Measurements from ENCODE around the gene IPO4. TPM values are rescaled to one million over a fixed set of nuclear protein-coding genes. Genes with fewer than 3 reads are reported as not detected.

Gene IPO4
- total RNA-seq, 1 experiment from 2014 or later, result 157 TPM

- BruUV-seq (replicated peaks), result no TSS peak
- TF ChIP-seq, protein P1, sequence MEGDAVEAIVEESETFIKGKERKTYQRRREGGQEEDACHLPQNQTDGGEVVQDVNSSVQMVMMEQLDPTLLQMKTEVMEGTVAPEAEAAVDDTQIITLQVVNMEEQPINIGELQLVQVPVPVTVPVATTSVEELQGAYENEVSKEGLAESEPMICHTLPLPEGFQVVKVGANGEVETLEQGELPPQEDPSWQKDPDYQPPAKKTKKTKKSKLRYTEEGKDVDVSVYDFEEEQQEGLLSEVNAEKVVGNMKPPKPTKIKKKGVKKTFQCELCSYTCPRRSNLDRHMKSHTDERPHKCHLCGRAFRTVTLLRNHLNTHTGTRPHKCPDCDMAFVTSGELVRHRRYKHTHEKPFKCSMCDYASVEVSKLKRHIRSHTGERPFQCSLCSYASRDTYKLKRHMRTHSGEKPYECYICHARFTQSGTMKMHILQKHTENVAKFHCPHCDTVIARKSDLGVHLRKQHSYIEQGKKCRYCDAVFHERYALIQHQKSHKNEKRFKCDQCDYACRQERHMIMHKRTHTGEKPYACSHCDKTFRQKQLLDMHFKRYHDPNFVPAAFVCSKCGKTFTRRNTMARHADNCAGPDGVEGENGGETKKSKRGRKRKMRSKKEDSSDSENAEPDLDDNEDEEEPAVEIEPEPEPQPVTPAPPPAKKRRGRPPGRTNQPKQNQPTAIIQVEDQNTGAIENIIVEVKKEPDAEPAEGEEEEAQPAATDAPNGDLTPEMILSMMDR (conservative IDR thresholded peaks at IDR 0.05; ENCODE audit: low read depth, low read length), result no peak
- no peak for TF ChIP-seq EZH2 (IDR thresholded peaks at IDR 0.05; ENCODE audit: borderline replicate concordance, low read depth, low read length, poor library complexity, severe bottlenecking)
- POLR2A ChIA-PET (ENCODE audit: low non-redundant PET), result no interaction called here
- Histone ChIP-seq H3K27ac (ENCODE audit: low read depth, low read length, poor library complexity, severe bottlenecking) (no peak overlapping the region), H3K27me3 (replicated peaks; ENCODE audit: insufficient read depth, low read depth, low read length, poor library complexity) (no peaks in the 10 kb centered on the region), H3K4me3 (ENCODE audit: low read depth, low read length, poor library complexity, severe bottlenecking) (no peak overlapping the region), H3K4me1 (ENCODE audit: insufficient read depth, low read length, poor library complexity, severe bottlenecking) (no peaks in the 10 kb centered on the region), H3K9me3 (ENCODE audit: low read depth, low read length, poor library complexity, severe bottlenecking) (no peaks in the 10 kb centered on the region), H3K36me3 (ENCODE audit: insufficient read depth, low read length, poor library complexity, severe bottlenecking) (peaks cover 64% of the 10 kb centered on the region)
- CTCF ChIA-PET, result interaction anchor here (0.5 to 1.3 kb wide), 2 partner anchors 21 to 882 kb away, joined by 4 to 6 read pairs; partner anchors contain the start of gene IRF9
- DNase-seq (ENCODE audit: low spot score), result no peak
- intact Hi-C loops (cut with micrococcal nuclease; ENCODE audit: unreplicated experiment), result no loop called here
These were observed 7.1 kb downstream of the IPO4 start for GRCh38 chr14:24181371-24182077.

DNA sequence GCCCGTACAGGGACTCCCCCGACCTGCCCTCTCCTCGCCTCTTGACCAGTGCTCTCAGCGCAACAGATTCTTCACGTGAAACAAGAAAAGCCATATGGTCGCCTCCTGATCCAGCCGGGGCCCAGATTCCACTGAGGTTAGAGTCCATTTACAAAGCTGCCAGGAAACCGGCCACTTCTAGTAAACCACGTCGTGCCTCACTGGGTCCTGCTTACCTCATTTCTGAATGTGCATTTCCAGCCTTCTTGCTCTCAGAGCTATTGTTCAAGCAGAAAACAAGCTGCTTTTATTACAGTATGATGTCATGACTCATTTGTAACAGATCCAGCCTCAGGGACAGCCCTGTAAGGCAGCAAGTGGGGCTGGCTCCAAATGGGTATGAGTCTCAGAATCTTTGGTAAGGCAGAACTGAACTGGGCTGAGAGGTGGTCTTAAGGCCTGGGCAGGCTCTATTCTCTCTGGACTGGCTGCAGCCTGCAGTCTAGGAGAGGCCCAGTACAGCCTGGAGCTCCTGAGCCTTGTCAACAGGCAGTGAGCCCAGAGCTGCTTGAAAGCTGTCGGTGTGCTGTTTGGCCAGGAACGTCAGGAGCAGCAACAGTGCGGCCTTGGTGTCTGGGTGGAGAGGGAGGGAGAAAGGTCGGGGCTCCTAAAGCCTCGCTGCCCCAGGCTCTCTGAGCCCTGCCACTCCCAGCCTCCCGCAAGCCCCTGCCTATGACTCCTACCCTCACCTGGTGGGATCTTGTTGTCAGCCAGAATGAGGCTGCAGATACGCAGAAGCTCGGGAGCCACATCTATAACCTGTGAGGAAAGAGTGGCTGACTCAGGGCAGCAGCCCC, 8.4 kb downstream of the IPO4 start:
- POLR2A ChIA-PET (ENCODE audit: low non-redundant PET), result interaction anchor here (0.5 kb wide), 1 partner anchor 45 kb away, joined by 3 read pairs; no protein-coding TSS in a partner anchor
- no peaks in the 10 kb centered on the region for H3K9me3 ChIP-seq (ENCODE audit: low read depth, low read length, poor library complexity, severe bottlenecking)
- no TSS peak for BruUV-seq (replicated peaks)

More for the DNA sequence above, 8.4 kb downstream of the IPO4 start:
- Histone ChIP-seq H3K27me3 (replicated peaks; ENCODE audit: insufficient read depth, low read depth, low read length, poor library complexity) (no peaks in the 10 kb centered on the region), H3K36me3 (ENCODE audit: insufficient read depth, low read length, poor library complexity, severe bottlenecking) (peaks cover 53% of the 10 kb centered on the region), H3K4me3 (ENCODE audit: low read depth, low read length, poor library complexity, severe bottlenecking) (no peak overlapping the region), H3K27ac (ENCODE audit: low read depth, low read length, poor library complexity, severe bottlenecking) (no peak overlapping the region), H3K4me1 (ENCODE audit: insufficient read depth, low read length, poor library complexity, severe bottlenecking) (no peaks in the 10 kb centered on the region)
- TF ChIP-seq, protein P1 (conservative IDR thresholded peaks at IDR 0.05; ENCODE audit: low read depth, low read length), result no peak
- TF ChIP-seq EZH2 (IDR thresholded peaks at IDR 0.05; ENCODE audit: borderline replicate concordance, low read depth, low read length, poor library complexity, severe bottlenecking), result no peak
- DNase-seq (ENCODE audit: low spot score), result peak; percentile 39
- intact Hi-C loops (cut with micrococcal nuclease; ENCODE audit: unreplicated experiment), result no loop called here
- CTCF ChIA-PET, result interaction anchor here (0.7 kb wide), 1 partner anchor 19 kb away, joined by 3 read pairs; the partner anchor contains the start of gene IRF9
